K562 (cell line): ENCODE results near the gene LAMC1. TPM values are rescaled to one million over a fixed set of nuclear protein-coding genes. Genes with fewer than 3 reads are reported as not detected.

Experiments
- ATAC-seq: fragments of 200-7000 bp; cut with Tn5 transposase; 3 replicates; pipeline ENCODE4 v1.9.1; 2020; ENCODE audit warnings: moderate library complexity
- BruUV-seq: library from RNA; stranded (reverse); fragments of 400-500 nt; replicated peaks from 2 replicates; lab custom pipeline; 2021; lab: Mats Ljungman, UMichigan
- CTCF ChIA-PET: fragments of 300-600 bp; formaldehyde crosslinking; extraction: SDS; loops from one replicate; lab custom pipeline; 2021; ENCODE audit warnings: low intra/inter-chr PET ratio; lab: Yijun Ruan, JAX
- POLR2A ChIA-PET: fragments of 300-600, 350-650 bp; sonication (Branson Sonifier 250); formaldehyde crosslinking; extraction: SDS; loops from one replicate; lab custom pipeline; 2021; ENCODE audit warnings: antibody characterized with exemption, inconsistent platforms; lab: Yijun Ruan, JAX
- DNase-seq, 4 experiments: peaks; one replicate each; pipeline versions ENCODE4 v3.0.0 to v3.0.0-alpha.2; 2011 to 2018; ENCODE audit warnings: low spot score in 3 of 4, mixed read lengths in 3 of 4; ENCODE audit errors: extremely low read depth in 1 of 4
- FAIRE-seq: peaks from 2 replicates; lab custom pipeline; 2011; peaks lifted over from hg19 to GRCh38; lab: Jason Lieb, UNC
- H2AFZ ChIP-seq: 2 replicates; pipeline ENCODE4 v1.6.0; 2011; ENCODE audit warnings: low read depth, low read length, control low read depth, inconsistent platforms
- H3K27ac ChIP-seq: fragments of 200-600 bp; 3 replicates; pipeline ENCODE4 v1.8.0; 2011; ENCODE audit warnings: low read depth, mild to moderate bottlenecking, control low read depth, inconsistent platforms, low read length, moderate library complexity, mixed read lengths; ENCODE audit errors: extremely low read depth
- H3K27me3 ChIP-seq, 2 experiments: fragments of 300-600 bp in 1 of 2; 2 replicates in 1 of 2; 3 replicates in 1 of 2; pipeline versions ENCODE4 v1.6.0 to v1.8.0; 2011; ENCODE audit warnings: inconsistent platforms in 2 of 2, low read length in 2 of 2, mild to moderate bottlenecking in 1 of 2, mixed read lengths in 1 of 2, moderate library complexity in 1 of 2; ENCODE audit not compliant: control insufficient read depth in 2 of 2, insufficient read depth in 2 of 2
- H3K36me3 ChIP-seq: fragments of 300-600 bp; 3 replicates; pipeline ENCODE4 v1.8.0; 2011; ENCODE audit warnings: mild to moderate bottlenecking, low read length, inconsistent platforms; ENCODE audit not compliant: control insufficient read depth, insufficient read depth
- H3K4me1 ChIP-seq, 2 experiments: fragments of 200-600 bp in 1 of 2; replicated peaks in 1 of 2; 2 replicates in 1 of 2; 3 replicates in 1 of 2; pipeline versions ENCODE4 v1.5.1 to v1.8.0; 2011; ENCODE audit warnings: inconsistent platforms in 2 of 2, low read length in 2 of 2, mild to moderate bottlenecking in 1 of 2, mixed read lengths in 1 of 2, moderate library complexity in 1 of 2; ENCODE audit not compliant: control insufficient read depth in 2 of 2, insufficient read depth in 2 of 2
- H3K4me2 ChIP-seq: 2 replicates; pipeline ENCODE4 v1.6.1; 2011; ENCODE audit warnings: low read length, control low read depth, inconsistent platforms, mixed read lengths; ENCODE audit not compliant: insufficient read depth
- H3K4me3 ChIP-seq: fragments of 200-600 bp; sonication (generic), shearing (Covaris generic); 2 replicates; pipeline ENCODE4 v1.5.1; 2016; ENCODE audit warnings: control low read depth, inconsistent platforms
- H3K79me2 ChIP-seq: fragments of 200-600 bp; 3 replicates; pipeline ENCODE4 v1.8.0; 2011; ENCODE audit warnings: low read length, inconsistent platforms; ENCODE audit not compliant: control insufficient read depth, insufficient read depth
- H3K9ac ChIP-seq, 2 experiments: 2 replicates each; pipeline versions ENCODE4 v1.6.0 to v1.6.1; 2011; ENCODE audit warnings: low read depth in 2 of 2, low read length in 2 of 2, control low read depth in 1 of 2, inconsistent platforms in 1 of 2, mild to moderate bottlenecking in 1 of 2, mixed read lengths in 1 of 2; ENCODE audit not compliant: insufficient read depth in 1 of 2
- H3K9me1 ChIP-seq: one replicate; pipeline ENCODE4 v1.6.0; 2011; ENCODE audit warnings: inconsistent platforms, mild to moderate bottlenecking, low read length, moderate library complexity; ENCODE audit not compliant: control insufficient read depth, insufficient read depth
- H3K9me3 ChIP-seq: replicated peaks from 2 replicates; pipeline ENCODE4 v1.5.1; 2011; ENCODE audit warnings: low read depth, low read length, inconsistent platforms; ENCODE audit not compliant: control insufficient read depth, insufficient read depth
- H4K20me1 ChIP-seq: replicated peaks from 2 replicates; pipeline ENCODE4 v1.6.1; 2011; ENCODE audit warnings: low read length, inconsistent platforms, mixed read lengths; ENCODE audit not compliant: control insufficient read depth, insufficient read depth
- CCNT2 ChIP-seq: IDR thresholded peaks from 2 replicates; pipeline ENCODE4 v1.6.1; 2011; ENCODE audit warnings: borderline replicate concordance, low read depth, mild to moderate bottlenecking, moderate library complexity, mixed read lengths, low read length; ENCODE audit not compliant: insufficient read length; ENCODE audit errors: extremely low read depth
- ETV1 ChIP-seq: fragments of 450-650 bp; conservative IDR thresholded peaks from 2 replicates; pipeline ENCODE4 v1.6.1; 2016; ENCODE audit warnings: missing genetic modification characterization, control low read depth, low read depth, missing compliant biosample characterization
- HES1 ChIP-seq: fragments of 450-650 bp; IDR thresholded peaks from 2 replicates; pipeline ENCODE4 v1.6.1; 2016; ENCODE audit warnings: low read depth, mild to moderate bottlenecking, moderate library complexity
- KLF10 ChIP-seq: fragments of 250-450 bp; sonication (Bioruptor Pico); IDR thresholded peaks from 2 replicates; pipeline ENCODE4 v1.6.1; 2021; ENCODE audit warnings: matching md5 sums
- MIER1 ChIP-seq: fragments of 450-650 bp; IDR thresholded peaks from 2 replicates; pipeline ENCODE4 v1.6.1; 2016; ENCODE audit warnings: antibody characterized with exemption, mild to moderate bottlenecking, low read depth
- MXI1 ChIP-seq: IDR thresholded peaks from 2 replicates; pipeline ENCODE4 v1.6.1; 2011; ENCODE audit warnings: low read depth, mild to moderate bottlenecking, improper control_type of control experiment, low read length
- NFRKB ChIP-seq: fragments of 450-650 bp; IDR thresholded peaks from 2 replicates; pipeline ENCODE4 v1.6.1; 2016; ENCODE audit warnings: low read depth
- POLR2A ChIP-seq: fragments of 450-650 bp; conservative IDR thresholded peaks from 2 replicates; pipeline ENCODE4 v1.6.1; 2016
- USF2 ChIP-seq: sonication (generic); formaldehyde crosslinking; IDR thresholded peaks from 2 replicates; pipeline ENCODE4 v1.5.0; 2020; ENCODE audit warnings: missing genetic modification reagents
- XRCC3 ChIP-seq: fragments of 450-650 bp; IDR thresholded peaks from 2 replicates; pipeline ENCODE4 v1.6.1; 2017; ENCODE audit warnings: mild to moderate bottlenecking, moderate library complexity
- ZBTB40 ChIP-seq, 2 experiments: fragments of 450-650 bp in 1 of 2; sonication (generic) in 1 of 2; formaldehyde crosslinking in 1 of 2; IDR thresholded peaks; 2 replicates each; pipeline versions ENCODE4 v1.7.1 to v1.9.0; 2016 to 2022; ENCODE audit warnings: inconsistent platforms in 1 of 2, mild to moderate bottlenecking in 1 of 2, missing genetic modification reagents in 1 of 2
- WGBS: fragments of 100-300 bp; shearing (Covaris generic); methylation state at CpG from one replicate; pipeline ENCODE4 v1.1.6; 2016; ENCODE audit warnings: low coverage, mixed read lengths; ENCODE audit not compliant: insufficient coverage; ENCODE audit errors: missing lambda C conversion rate; 5-methylcytosine and 5-hydroxymethylcytosine counted together
- in situ Hi-C: fragments of 300-500 bp; cut with MboI; formaldehyde crosslinking; loops from 4 replicates; pipeline ENCODE4 v1.15.0; 2018; ENCODE audit warnings: inconsistent platforms, mixed read lengths
- intact Hi-C: fragments of 100-400 bp; cut with micrococcal nuclease; formaldehyde crosslinking; loops from 2 replicates; pipeline ENCODE4 v1.14.2; 2022
- polyA plus RNA-seq, 8 experiments: library from polyadenylated mRNA; depleted of rRNA in 4 of 8; stranded (reverse) in 5 of 8; unstranded in 3 of 8; fragments of >200 nt; fragmentation: Nextera tagmentation in 2 of 8; fragmentation: Illumina TruSeq in 1 of 8; extraction: Ambion mirVana in 2 of 8; extraction: Trizol in 1 of 8; gene quantifications; 2 replicates each; pipeline versions ENCODE4 v1.2.1 to v1.2.3, GENCODE V29; 2011 to 2014; ENCODE audit warnings: inconsistent platforms in 1 of 8, missing spikeins in 1 of 8
- total RNA-seq, 7 experiments: library from RNA; depleted of rRNA in 6 of 7; stranded (reverse); fragments of >200 nt in 6 of 7; fragmentation: Illumina TruSeq in 2 of 7; extraction: Trizol in 2 of 7; gene quantifications; 2 replicates each; pipeline versions ENCODE4 v1.2.1 to v1.2.3, GENCODE V29; 2011 to 2021; ENCODE audit warnings: low replicate concordance in 1 of 7

LAMC1 gene
- total and polyA plus RNA-seq, 9 of the 15 experiments (the other 6 are each of a cell fraction or from before 2014, with no cell fraction given) = 0.07 to 0.71 (median 0.13) TPM; not detected in 2

GRCh38 chr1:183125279-183125999 lies 102.2 kb downstream of the LAMC1 start:
- Histone ChIP-seq H2AFZ (no peak overlapping the region), H3K27me3 (peaks cover 4 to 12% of the 10 kb centered on the region in 2 experiments; a peak in 3 of 5 replicates), H3K27ac (no peak overlapping the region), H3K4me1 (no peaks in the 10 kb centered on the region), H3K4me2 (no peak overlapping the region), H4K20me1 (no peaks in the 10 kb centered on the region), H3K9me1 (no peaks in the 10 kb centered on the region), H3K4me3 (no peak overlapping the region), H3K36me3 (no peaks in the 10 kb centered on the region), H3K79me2 (no peaks in the 10 kb centered on the region), H3K9ac (no peak overlapping the region), H3K9me3 (no peaks in the 10 kb centered on the region)
- intact Hi-C loops (no loop called here), in situ Hi-C loops (no loop called here)
- CTCF ChIA-PET = no interaction called here
- no peak for ATAC-seq
- no peak for FAIRE-seq
- no TSS peak for BruUV-seq
- DNase-seq = no peak
- POLR2A ChIA-PET = no interaction called here
- WGBS = 0% methylated on average over 5 of the region's 5 CpGs
- TF ChIP-seq KLF10 (CRISPR knock-in tag) = no peak
- TF ChIP-seq ETV1 (tag) = no peak
- no peak for TF ChIP-seq HES1
- no peak for TF ChIP-seq POLR2A
- TF ChIP-seq MXI1 = no peak
- no peak for TF ChIP-seq NFRKB
- TF ChIP-seq XRCC3 = no peak
- TF ChIP-seq MIER1 = no peak
- peak; percentile 46 for TF ChIP-seq USF2 (CRISPR knock-in tag)
- TF ChIP-seq CCNT2 = no peak
- no peak for TF ChIP-seq ZBTB40 (IDR thresholded peaks at IDR 0.05)
- no peak for TF ChIP-seq ZBTB40 (CRISPR knock-in tag; IDR thresholded peaks at IDR 0.05)
